Transverse colon (tissue), 4 donors: ENCODE measurements around the gene TTC12.

Experiments
- EP300 ChIP-seq: sonication (generic); formaldehyde crosslinking; IDR thresholded peaks from one replicate; pipeline ENCODE4 v1.6.1; 2017; ENCODE audit warnings: antibody characterized with exemption, low read depth
- POLR2A ChIP-seq: fragments of 450-650 bp; IDR thresholded peaks from one replicate; pipeline ENCODE4 v1.6.1; 2016; ENCODE audit warnings: antibody characterized with exemption, mild to moderate bottlenecking, moderate library complexity
- POLR2AphosphoS5 ChIP-seq, 3 donors: sonication (generic); formaldehyde crosslinking; IDR thresholded peaks; one replicate each; pipeline ENCODE4 v1.6.1; 2016; ENCODE audit warnings: antibody characterized with exemption in 3 of 3
- TF ChIP-seq, protein P1 (sequence below), 5 experiments: fragments of 200-600 bp in 3 of 5; fragments of 450-650 bp in 2 of 5; sonication (generic) in 3 of 5; IDR thresholded peaks; 1 replicate in 2 of 5; 2 replicates in 3 of 5; pipeline ENCODE4 v1.5.1; 2016 to 2017; ENCODE audit warnings: antibody characterized with exemption in 5 of 5, inconsistent platforms in 3 of 5, mild to moderate bottlenecking in 2 of 5, moderate library complexity in 1 of 5

- TF ChIP-seq EP300 (no peak), POLR2A (no peak), POLR2AphosphoS5 (IDR thresholded peaks at IDR 0.05) (no peak)
- TF ChIP-seq, protein P1, sequence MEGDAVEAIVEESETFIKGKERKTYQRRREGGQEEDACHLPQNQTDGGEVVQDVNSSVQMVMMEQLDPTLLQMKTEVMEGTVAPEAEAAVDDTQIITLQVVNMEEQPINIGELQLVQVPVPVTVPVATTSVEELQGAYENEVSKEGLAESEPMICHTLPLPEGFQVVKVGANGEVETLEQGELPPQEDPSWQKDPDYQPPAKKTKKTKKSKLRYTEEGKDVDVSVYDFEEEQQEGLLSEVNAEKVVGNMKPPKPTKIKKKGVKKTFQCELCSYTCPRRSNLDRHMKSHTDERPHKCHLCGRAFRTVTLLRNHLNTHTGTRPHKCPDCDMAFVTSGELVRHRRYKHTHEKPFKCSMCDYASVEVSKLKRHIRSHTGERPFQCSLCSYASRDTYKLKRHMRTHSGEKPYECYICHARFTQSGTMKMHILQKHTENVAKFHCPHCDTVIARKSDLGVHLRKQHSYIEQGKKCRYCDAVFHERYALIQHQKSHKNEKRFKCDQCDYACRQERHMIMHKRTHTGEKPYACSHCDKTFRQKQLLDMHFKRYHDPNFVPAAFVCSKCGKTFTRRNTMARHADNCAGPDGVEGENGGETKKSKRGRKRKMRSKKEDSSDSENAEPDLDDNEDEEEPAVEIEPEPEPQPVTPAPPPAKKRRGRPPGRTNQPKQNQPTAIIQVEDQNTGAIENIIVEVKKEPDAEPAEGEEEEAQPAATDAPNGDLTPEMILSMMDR (IDR thresholded peaks at IDR 0.05): no peak
Observed at GRCh38 chr11:113332638-113333329, 18.4 kb downstream of the TTC12 start.
